A673 (cell line): ENCODE measurements around the gene ITCH. TPM values are rescaled to one million over a fixed set of nuclear protein-coding genes. Genes with fewer than 3 reads are reported as not detected.
"Not testable (repeated sequence)": the region's sequence is repeated elsewhere in the genome, so short reads cannot be mapped to it uniquely, and the experiment has no call there.

Source experiments
- BruUV-seq: library from RNA; stranded (reverse); fragments of 400-500 nt; replicated peaks from 2 replicates; lab custom pipeline; 2021; lab: Mats Ljungman, UMichigan
- CTCF ChIA-PET: fragments of 300-600 bp; sonication (Branson Sonifier 250); formaldehyde crosslinking; loops from one replicate; lab custom pipeline; 2022; ENCODE audit warnings: antibody characterized with exemption; lab: Charles Lee
- POLR2A ChIA-PET: fragments of 300-600 bp; sonication (Branson Sonifier 250); formaldehyde crosslinking; loops from one replicate; lab custom pipeline; 2022; ENCODE audit warnings: antibody characterized with exemption; ENCODE audit not compliant: low non-redundant PET; lab: Charles Lee
- DNase-seq: peaks from one replicate; pipeline ENCODE4 v3.0.0-alpha.2; 2015; ENCODE audit warnings: low spot score
- H3K27ac ChIP-seq: fragments of 200-600 bp; sonication (generic); 2 replicates; pipeline ENCODE4 v1.5.1; 2016; ENCODE audit warnings: mixed run types, low read depth, mild to moderate bottlenecking, mixed read lengths, antibody characterized with exemption, low read length; ENCODE audit not compliant: poor library complexity, severe bottlenecking
- H3K27me3 ChIP-seq: fragments of 200-600 bp; sonication (generic); replicated peaks from 2 replicates; pipeline ENCODE4 v1.6.1; 2017; ENCODE audit warnings: mixed run types, low read depth, mild to moderate bottlenecking, mixed read lengths, antibody characterized with exemption, low read length; ENCODE audit not compliant: insufficient read depth, poor library complexity
- H3K36me3 ChIP-seq: fragments of 200-600 bp; sonication (generic); 2 replicates; pipeline ENCODE4 v1.6.1; 2016; ENCODE audit warnings: mixed run types, mild to moderate bottlenecking, mixed read lengths, antibody characterized with exemption, low read length; ENCODE audit not compliant: insufficient read depth, poor library complexity, severe bottlenecking
- H3K4me1 ChIP-seq: fragments of 200-600 bp; sonication (generic); 2 replicates; pipeline ENCODE4 v1.6.1; 2017; ENCODE audit warnings: mixed run types, mild to moderate bottlenecking, mixed read lengths, antibody characterized with exemption, low read length; ENCODE audit not compliant: insufficient read depth, poor library complexity, severe bottlenecking
- H3K4me3 ChIP-seq: fragments of 200-600 bp; sonication (generic); 2 replicates; pipeline ENCODE4 v1.5.1; 2016; ENCODE audit warnings: low read depth, mixed run types, mild to moderate bottlenecking, mixed read lengths, low read length; ENCODE audit not compliant: poor library complexity, severe bottlenecking
- H3K9me3 ChIP-seq: fragments of 200-600 bp; sonication (generic); 2 replicates; pipeline ENCODE4 v1.6.1; 2016; ENCODE audit warnings: mixed run types, low read depth, mild to moderate bottlenecking, mixed read lengths, antibody characterized with exemption, low read length; ENCODE audit not compliant: poor library complexity, severe bottlenecking
- EZH2 ChIP-seq: fragments of 200-600 bp; sonication (generic); IDR thresholded peaks from 2 replicates; pipeline ENCODE4 v1.6.1; 2017; ENCODE audit warnings: borderline replicate concordance, low read depth, mild to moderate bottlenecking, mixed read lengths, antibody characterized with exemption, low read length; ENCODE audit not compliant: poor library complexity, severe bottlenecking
- intact Hi-C: fragments of 100-400 bp; cut with micrococcal nuclease; formaldehyde crosslinking; loops from one replicate; pipeline ENCODE4 v1.10.0; 2022; ENCODE audit not compliant: unreplicated experiment
- total RNA-seq: library from RNA; stranded (reverse); gene quantifications from 2 replicates; pipeline ENCODE4 v1.2.3, GENCODE V29; 2021
- TF ChIP-seq, protein P1 (sequence below): fragments of 300-800, 200-600 bp; sonication (generic); conservative IDR thresholded peaks from 2 replicates; pipeline ENCODE4 v1.5.1; 2017; ENCODE audit warnings: low read depth, mild to moderate bottlenecking, antibody characterized with exemption, low read length, moderate library complexity, mixed read lengths

Gene ITCH
- total RNA-seq, 1 experiment from 2014 or later, result 56.2 TPM

DNA sequence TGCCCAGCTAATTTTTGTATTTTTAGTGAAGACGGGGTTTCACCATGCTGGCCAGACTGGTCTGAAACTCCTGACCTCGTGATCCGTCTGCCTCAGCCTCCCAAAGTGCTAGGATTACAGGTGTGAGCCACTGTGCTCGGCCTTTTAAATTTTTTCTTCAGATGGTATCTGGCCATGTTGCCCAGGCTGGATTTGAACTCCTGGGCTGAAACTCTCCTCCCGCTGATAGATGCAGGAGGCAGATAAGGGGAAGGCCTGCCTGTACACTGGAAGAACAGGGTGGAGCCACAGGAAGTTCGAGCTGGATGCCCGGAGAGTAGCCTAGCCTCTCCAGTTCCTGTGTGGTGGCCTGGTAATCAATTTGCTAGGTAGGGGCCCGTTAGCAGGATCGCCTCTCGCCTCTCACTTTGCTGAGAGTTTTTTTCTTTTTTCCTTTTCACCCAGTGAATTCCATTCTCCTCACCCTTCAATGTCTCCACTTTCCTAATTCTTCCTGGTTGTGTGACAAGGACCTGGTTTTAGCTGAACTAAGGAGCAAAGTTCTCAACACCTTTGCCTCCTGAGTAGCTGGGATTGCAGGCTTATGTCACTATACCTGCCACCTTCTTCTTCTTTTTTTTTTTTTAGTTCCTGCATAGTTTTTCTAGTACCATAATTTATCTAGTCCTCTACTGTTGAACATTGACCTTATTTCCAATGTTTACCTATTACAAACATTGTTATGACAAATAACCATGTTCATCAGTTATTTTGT lies 19.4 kb upstream of the ITCH start:
- Histone ChIP-seq H3K9me3 (no peaks in the 10 kb centered on the region), H3K4me1 (no peaks in the 10 kb centered on the region), H3K27ac (no peak overlapping the region), H3K4me3 (no peak overlapping the region), H3K27me3 (no peaks in the 10 kb centered on the region), H3K36me3 (no peaks in the 10 kb centered on the region)
- intact Hi-C loops, result no loop called here
- CTCF ChIA-PET, result no interaction called here
- DNase-seq, result no peak
- no TSS peak for BruUV-seq
- POLR2A ChIA-PET, result no interaction called here
- TF ChIP-seq, protein P1, sequence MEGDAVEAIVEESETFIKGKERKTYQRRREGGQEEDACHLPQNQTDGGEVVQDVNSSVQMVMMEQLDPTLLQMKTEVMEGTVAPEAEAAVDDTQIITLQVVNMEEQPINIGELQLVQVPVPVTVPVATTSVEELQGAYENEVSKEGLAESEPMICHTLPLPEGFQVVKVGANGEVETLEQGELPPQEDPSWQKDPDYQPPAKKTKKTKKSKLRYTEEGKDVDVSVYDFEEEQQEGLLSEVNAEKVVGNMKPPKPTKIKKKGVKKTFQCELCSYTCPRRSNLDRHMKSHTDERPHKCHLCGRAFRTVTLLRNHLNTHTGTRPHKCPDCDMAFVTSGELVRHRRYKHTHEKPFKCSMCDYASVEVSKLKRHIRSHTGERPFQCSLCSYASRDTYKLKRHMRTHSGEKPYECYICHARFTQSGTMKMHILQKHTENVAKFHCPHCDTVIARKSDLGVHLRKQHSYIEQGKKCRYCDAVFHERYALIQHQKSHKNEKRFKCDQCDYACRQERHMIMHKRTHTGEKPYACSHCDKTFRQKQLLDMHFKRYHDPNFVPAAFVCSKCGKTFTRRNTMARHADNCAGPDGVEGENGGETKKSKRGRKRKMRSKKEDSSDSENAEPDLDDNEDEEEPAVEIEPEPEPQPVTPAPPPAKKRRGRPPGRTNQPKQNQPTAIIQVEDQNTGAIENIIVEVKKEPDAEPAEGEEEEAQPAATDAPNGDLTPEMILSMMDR, result no peak
- TF ChIP-seq EZH2, result no peak

DNA sequence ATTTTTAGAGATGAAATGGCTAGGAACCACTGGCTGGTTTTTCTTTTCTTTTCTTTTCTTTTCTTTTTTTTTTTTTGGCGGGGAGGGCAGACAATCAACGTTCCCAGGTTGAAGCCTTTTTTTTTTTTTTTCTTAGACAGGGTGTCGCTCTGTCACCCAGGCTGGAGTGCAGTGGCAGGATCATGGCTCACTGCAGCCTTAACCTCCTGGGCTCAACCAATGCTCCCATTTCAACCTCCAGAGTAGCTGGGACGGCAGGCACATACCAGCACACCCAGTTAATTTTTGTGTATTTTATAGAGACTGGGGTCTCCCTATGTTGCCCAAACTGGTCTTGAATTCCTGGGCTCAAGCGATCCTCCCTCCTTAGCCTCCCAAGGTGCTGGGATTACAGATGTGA lies 18.8 kb upstream of the ITCH start:
- intact Hi-C loops, result no loop called here
- DNase-seq, result no peak
- no peaks in the 10 kb centered on the region for H3K9me3 ChIP-seq
- ChIA-PET POLR2A (no interaction called here), CTCF (no interaction called here)
- no peaks in the 10 kb centered on the region for H3K27me3 ChIP-seq
- no peaks in the 10 kb centered on the region for H3K36me3 ChIP-seq
- H3K4me1 ChIP-seq, result no peaks in the 10 kb centered on the region
- TF ChIP-seq EZH2, result no peak
- TF ChIP-seq, protein P1, result no peak
- H3K27ac ChIP-seq, result no peak overlapping the region
- BruUV-seq, result no TSS peak
- H3K4me3 ChIP-seq, result no peak overlapping the region

DNA sequence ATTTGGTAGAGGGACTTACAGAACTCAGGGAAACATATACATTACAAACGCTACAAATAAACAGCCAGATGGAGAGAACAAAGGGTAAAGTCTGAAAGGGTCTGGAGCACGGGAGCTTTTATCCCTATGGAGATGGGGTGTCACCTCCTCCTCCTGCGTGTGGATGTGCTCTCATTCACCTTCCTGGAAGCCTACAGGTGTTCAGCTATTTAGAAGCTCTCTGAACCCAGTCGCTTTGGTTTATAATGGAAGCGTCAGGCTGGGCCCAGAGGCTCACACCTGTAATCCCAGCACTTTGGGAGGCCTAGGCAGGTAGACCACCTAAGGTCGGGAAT lies 17.7 kb upstream of the ITCH start:
- ChIA-PET CTCF (no interaction called here), POLR2A (interaction anchor here (0.6 kb wide), 1 partner anchor 17 kb away, joined by 4 read pairs; the partner anchor contains the start of gene ITCH)
- BruUV-seq, result no TSS peak
- Histone ChIP-seq H3K4me3 (no peak overlapping the region), H3K4me1 (no peaks in the 10 kb centered on the region), H3K9me3 (no peaks in the 10 kb centered on the region), H3K36me3 (no peaks in the 10 kb centered on the region), H3K27me3 (no peaks in the 10 kb centered on the region), H3K27ac (no peak overlapping the region)
- DNase-seq, result no peak
- intact Hi-C loops, result no loop called here
- no peak for TF ChIP-seq EZH2
- TF ChIP-seq, protein P1, result no peak

DNA sequence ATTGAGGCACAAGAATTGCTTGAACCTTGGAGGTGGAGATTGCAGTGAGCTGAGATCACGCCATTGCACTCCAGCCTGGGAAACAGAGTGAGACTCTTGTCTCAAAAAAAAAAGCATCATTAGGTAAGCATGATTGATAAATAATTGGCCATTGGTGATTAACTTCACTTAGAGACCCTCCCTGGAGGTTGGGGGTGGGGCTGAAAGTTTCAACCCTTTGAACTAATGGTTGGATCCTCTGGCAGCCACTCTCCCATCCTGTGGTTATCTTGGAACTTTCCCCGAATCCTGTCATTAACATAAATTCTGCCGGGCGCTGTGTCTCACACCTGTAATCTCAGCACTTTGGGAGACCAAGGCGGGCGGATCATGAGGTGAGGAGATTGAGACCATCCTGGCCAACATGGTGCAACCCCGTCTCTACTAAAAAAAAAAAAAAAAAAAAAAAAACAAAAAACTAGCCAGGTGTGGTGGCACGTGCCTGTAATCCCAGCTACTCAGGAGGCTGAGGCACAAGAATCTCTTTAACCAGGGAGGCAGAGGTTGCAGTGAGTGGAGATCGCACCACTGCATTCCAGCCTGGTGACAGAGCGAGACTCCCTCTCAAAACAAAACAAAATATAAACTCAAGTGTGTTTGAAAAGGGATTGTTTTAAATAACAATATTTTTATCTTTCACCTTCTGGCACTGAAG lies 17.1 kb upstream of the ITCH start:
- H3K36me3 ChIP-seq, H3K4me1 ChIP-seq, CTCF ChIA-PET, H3K9me3 ChIP-seq, H3K27ac ChIP-seq, H3K4me3 ChIP-seq, DNase-seq, BruUV-seq, intact Hi-C loops, H3K27me3 ChIP-seq: not testable (repeated sequence)
- POLR2A ChIA-PET, result interaction anchor here (0.7 kb wide), 1 partner anchor 156 kb away, joined by 24 read pairs; no protein-coding TSS in a partner anchor

DNA sequence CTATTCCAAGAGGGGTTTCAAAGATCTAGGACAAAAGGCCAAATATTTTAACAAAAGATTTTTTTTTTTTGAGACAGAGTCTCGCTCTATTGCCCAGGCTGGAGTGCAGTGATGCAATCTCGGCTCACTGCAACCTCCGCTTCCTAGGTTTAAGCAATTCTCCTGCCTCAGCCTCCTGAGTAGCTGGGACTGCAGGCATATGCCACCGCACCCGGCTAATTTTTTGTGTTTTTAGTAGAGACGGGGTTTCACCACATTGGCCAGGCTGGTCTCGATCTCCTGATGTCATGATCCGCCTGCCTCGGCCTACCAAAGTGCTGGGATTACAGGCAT lies 16.6 kb upstream of the ITCH start:
- H3K27me3 ChIP-seq, H3K36me3 ChIP-seq, H3K27ac ChIP-seq, DNase-seq, BruUV-seq, H3K4me1 ChIP-seq, intact Hi-C loops, H3K4me3 ChIP-seq, CTCF ChIA-PET, H3K9me3 ChIP-seq: not testable (repeated sequence)
- POLR2A ChIA-PET, result interaction anchor here (0.7 kb wide), 1 partner anchor 156 kb away, joined by 24 read pairs; no protein-coding TSS in a partner anchor
